NCI-H524 (cell line): ENCODE results near the gene FRMD3.
"Not testable (repeated sequence)": the region's sequence is repeated elsewhere in the genome, so short reads cannot be mapped to it uniquely, and the experiment has no call there.

Experiments
- DNase-seq, 2 experiments: peaks; one replicate each; lab custom pipeline; 2025; lab: John Stamatoyannopoulos, UW

The FRMD3 gene

DNA sequence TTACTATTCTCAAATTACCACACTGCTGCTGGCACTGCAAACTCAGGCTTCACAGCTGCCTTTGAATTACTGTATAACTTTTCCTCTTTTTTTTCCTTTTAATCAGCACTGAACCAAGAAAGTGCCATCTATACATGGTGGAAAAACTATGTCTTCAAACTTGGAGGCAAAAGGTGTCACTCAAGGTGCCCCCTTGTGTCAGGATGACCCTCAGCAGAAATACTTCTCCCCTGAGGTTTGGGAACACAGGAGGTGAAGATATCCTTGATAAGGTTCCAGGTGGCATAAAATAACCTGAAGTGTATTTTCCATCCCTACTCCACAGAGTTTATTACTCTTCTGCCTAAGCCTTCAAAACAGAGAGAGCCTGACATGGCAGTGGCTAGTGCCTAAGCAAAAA lies 14.5 kb downstream of the FRMD3 start:
- DNase-seq: peak in 1 of 2 experiments; percentile 7

DNA sequence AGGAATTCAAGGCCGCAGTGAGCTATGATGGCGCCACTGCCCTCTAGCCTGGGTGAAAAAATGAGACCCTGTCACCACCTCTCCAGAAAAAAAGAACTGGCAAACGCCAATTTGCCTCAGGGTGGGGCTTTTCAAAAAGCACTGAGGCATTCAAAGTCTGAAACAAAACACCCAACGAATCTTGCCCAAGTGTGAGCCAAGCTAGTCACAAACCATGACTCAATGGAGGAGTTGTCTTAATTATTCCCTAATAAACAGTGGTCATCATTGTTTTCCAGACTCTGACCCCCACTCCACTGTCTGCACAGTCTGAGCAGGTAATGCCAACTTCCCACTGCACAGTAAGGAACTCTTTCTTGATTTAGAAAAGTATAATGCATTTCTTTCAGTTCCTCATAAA lies 16.8 kb downstream of the FRMD3 start:
- no peak for DNase-seq

DNA sequence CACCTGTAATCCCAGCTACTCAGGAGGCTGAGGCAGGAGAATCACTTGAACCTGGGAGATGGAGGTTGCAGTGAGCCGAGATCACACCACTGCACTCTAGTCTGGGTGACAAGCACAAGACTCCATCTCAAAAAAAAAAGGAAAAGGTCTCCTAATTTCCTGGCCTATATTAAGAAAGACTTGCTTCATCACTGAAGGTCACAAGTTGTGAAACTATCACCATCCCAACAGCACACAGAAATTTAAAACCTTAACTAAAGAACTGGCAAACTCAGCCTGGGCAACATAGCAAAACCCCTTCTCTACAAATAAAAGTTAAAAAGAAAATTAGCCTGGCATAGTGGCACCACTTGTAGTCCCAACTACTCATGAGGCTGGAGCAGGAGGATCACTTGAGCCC lies 17.2 kb downstream of the FRMD3 start:
- DNase-seq: no peak

GRCh38 chr9:83520292-83520691 lies 17.9 kb downstream of the FRMD3 start:
- DNase-seq: no peak

DNA sequence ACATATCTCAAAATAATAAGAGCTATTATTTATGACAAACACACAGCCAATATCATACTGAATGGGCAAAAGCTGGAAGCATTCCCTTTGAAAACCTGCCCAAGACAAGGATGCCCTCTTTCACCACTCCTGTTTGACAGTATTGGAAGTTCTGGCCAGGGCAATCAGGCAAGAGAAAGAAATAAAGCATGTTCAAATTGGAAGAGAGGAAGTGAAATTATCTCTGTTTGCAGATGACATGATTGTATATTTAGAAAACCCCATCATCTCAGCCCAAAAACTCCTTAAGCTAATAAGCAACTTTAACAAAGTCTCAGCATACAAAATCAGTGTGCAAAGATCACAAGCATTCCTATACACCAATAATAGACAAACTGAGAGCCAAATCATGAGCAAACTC lies 20.2 kb downstream of the FRMD3 start:
- not testable (repeated sequence) for DNase-seq

DNA sequence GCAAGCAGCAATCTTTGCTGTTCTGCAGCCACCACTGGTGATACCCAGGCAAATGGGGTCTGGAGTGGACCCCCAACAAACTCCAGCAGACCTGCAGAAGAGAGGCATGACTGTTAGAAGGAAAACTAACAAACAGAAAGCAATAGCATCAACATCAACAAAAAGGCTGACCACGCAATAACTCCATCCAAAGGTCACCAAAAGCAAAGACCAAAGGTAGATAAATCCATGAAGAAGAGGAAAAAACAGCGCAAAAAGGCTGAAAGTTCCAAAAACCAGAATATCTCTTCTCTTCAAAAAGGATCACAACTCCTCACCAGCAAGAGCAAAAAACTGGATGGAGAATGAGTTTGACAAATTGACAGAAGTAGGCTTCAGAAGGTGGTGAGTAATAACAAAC lies 23.4 kb downstream of the FRMD3 start:
- DNase-seq: no peak

DNA sequence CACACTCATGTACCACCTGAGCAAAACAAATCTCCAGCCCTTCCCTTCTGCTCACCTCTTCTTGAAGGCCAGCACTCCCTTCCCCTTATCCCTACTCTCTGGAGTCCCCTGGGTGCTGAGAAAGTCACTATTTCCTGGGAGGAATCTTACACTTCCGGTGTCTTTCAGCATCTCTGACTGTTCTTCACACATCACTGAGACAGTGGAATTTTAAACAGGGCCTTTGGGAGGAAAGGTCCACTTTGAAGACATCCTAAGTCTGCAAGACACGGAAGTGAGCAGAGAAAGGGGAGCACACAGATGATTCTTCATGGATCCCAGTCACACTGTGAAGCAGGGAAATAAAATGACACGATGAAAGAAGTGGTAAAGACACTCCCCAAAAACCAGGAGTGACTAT lies 25.6 kb downstream of the FRMD3 start:
- no peak for DNase-seq

- no peak for DNase-seq
These were observed 27.1 kb downstream of the FRMD3 start for GRCh38 chr9:83511051-83511450.

DNA sequence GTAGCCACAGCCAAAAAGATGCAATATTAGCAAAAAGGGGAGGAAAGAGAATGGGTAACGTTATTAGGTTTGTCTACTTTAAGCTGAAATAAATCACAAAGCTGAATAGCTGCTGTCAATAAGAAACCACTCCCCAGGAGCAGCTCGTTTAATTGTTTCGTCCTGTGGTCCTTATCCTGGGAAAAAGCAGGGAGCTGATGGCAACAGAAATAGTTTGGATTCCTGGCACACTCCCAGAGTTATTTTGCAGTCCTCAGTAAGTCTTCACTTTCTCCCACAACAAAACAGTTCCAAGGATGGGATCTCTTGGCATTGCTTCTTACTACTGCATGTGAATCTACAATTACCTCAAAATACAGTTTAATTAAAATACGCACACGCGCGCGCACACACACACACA lies 28.8 kb downstream of the FRMD3 start:
- DNase-seq: no peak

- no peak for DNase-seq
These were observed 30.1 kb downstream of the FRMD3 start for GRCh38 chr9:83508067-83508466.

DNA sequence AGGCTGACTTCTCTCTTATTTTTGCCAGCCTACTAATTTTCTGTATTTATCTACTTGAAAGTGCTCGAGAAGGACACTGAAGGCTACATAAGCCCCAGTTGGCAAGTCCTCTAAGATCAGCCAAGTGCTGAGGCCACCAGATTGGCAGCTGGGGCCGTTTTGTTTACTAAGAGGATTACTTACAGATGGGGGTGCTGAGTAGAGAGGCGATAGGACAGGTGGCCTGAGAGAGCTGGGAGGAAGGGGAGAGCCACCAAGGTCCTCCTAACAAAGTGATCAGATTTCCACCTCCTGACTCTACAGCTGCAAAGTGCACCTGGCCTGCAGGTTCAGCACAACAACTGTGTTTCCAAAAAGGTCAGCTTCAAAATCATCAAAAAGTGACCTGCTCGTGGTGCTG lies 32.9 kb downstream of the FRMD3 start:
- DNase-seq: peak; percentile 80 to 92

DNA sequence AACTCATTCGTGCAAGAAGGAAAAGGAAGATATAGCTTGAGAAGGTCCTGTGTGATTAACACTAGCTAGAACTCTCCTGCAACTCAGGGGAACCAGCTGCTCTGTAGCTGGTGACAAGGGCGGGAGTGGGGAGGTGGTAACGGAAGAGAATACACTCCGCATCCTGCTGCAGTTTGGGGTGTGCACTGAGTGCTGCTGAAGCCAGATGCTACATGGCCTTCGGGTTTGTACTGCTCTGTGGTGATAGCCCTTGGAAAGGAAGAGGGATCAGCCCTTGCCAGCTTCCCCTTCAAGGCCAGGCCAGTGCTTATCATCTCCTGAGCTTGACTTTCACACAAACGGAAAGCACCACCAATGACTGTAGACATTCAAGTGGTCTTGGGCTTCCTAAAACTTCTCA lies 34.3 kb downstream of the FRMD3 start:
- DNase-seq: peak in 1 of 2 experiments; percentile 28

- no peak for DNase-seq
These were observed 36.6 kb downstream of the FRMD3 start for GRCh38 chr9:83501565-83501964.

DNA sequence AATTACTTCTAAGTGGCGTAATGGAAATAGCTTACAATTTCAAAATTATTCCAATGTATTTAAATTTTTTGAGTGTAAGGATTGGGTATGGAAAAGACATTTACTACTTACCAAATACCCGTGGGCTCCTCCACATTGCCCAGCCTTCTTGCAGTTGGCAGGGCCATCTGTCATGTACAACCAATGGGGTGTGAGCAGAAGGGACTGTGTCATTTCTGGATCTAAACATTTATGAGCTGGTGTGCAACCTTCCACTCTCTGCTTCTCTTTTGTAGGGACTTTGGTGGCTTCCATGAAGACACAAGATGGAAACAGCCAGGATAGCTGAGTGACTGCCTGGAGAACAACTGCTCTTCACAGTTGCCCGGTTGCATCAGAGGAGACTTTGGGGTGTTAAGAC lies 40.8 kb downstream of the FRMD3 start:
- peak in 1 of 2 experiments; percentile 22 for DNase-seq

DNA sequence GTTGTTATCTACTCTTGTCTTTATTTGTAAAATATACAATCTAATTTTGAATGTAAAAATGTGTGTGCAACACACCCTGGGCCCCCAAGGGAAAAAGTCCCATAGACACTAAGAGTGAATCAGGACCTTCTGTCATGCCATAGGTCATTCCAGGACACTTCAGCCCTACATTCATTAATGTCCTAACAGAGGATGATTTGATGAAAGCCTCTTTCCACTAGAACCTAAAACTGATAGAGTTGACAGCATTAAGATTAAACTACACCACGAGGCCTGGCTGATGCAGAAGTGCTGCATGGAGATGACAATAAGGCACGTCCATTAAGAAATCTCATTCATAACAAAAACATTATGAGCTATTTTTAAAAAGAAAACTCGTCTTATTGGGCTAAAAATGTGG lies 46.2 kb downstream of the FRMD3 start:
- DNase-seq: no peak

DNA sequence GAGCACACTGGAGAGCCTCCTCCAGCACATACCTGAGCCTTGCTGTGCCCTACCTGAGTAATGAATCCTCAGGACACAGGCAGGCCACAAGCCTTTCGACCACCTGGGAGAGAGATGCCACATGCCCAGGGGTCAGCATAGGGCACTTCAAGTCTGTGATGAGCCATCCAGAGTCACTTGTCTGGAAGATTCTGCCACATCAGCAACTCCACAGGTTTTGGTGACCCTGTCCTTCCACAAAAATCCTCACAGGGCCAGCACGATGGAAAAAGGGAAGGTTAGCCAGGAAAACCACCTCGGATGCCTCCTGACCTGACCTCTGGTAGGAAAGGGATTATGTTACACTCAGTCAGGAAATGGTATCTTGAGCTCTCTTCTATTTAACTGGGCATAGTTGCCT lies 46.8 kb downstream of the FRMD3 start:
- no peak for DNase-seq

DNA sequence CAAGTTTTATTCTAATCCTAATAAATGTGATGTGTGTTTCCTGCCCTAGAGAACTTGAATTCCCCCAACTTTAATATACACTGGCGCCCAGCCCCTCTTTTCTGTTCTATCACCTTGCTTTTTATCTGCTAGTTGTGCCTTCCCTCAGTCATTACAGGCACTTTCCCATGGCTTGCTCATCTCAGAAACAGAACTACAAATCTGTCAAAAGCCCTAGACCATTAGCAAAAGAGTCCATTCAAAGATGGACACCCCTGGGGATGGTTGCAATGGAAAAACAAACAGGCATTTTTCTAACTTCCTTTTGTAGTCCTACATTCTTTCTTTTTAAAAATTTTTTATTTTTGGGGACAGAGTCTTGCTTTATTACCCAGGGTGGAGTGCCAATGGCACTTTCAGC lies 48.2 kb downstream of the FRMD3 start:
- no peak for DNase-seq

GRCh38 chr9:83484990-83485389 lies 53.2 kb downstream of the FRMD3 start:
- no peak for DNase-seq

DNA sequence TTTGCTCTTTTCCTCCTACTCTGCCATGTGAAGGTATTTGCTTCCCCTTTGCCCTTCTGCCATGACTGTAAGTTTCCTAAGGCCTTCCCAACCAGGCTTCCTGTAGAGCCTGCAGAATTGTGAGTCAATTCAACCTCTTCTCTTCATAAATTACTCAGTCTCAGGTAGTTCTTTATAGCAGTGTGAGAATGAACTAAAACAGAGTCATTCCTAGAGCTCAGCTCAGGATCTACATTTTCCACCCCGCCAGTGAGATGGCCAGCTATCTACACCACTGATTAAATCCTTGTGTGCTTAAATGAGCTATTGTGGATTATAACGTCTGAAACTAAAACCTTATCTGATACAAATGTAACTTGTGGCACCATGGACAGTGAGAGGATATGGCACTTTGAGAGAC lies 55.0 kb downstream of the FRMD3 start:
- DNase-seq: no peak

DNA sequence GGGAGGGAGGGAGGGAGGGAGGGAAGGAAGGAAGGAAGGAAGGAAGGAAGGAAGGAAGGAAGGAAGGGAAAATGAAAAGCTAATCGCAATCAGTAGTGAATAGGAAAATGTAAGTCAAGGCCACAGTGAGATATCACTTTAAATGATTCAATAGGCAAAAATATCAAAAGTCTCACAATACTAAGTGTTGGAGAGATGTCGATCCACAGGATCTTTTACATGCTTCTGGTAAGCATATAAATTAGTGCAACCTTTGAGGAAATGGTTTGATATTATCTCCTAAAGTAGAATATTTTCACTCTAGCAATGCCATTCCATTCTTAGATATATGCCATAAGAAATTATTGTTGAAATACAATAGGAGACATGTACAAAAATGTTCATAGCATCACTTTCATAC lies 58.4 kb downstream of the FRMD3 start:
- no peak for DNase-seq

GRCh38 chr9:83477571-83477970 lies 60.6 kb downstream of the FRMD3 start:
- no peak for DNase-seq

DNA sequence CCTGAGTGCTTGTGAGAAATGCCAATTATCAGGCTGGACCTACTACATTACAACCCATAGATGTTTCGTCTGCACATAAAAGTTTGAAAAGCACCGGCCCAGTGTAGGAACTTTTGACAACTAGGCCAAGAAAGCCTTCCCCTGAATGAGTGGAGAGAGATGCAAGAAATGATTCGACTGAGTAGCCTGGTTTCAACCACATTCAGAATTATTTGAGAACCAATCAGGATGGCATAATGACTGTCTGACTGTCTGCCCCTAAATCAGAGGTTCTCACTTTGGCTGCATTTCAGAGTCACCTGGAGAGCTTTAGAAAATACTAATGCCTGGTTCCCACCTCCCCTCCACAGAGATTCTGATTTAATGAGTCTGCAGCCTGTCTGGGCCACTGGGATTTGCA lies 61.1 kb downstream of the FRMD3 start:
- no peak for DNase-seq

DNA sequence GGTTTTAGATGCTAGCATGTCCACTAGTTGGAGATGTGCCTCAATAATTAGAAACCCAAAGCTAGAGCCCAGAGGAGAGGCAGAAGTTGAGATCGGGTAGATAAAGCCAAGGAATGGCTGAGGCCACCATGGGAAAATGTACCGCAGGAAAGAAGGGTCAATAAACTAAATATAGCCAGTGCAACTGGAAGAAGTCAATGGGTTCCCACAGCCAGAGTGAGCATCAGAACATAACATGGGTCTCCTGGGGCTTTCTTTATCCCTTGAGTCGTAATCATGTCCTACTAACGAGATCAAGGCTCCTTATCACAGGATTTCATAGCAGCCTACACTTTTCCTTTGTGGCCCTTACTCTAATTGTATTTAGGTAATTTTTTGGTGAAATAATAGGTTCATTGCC lies 61.7 kb downstream of the FRMD3 start:
- DNase-seq: no peak

DNA sequence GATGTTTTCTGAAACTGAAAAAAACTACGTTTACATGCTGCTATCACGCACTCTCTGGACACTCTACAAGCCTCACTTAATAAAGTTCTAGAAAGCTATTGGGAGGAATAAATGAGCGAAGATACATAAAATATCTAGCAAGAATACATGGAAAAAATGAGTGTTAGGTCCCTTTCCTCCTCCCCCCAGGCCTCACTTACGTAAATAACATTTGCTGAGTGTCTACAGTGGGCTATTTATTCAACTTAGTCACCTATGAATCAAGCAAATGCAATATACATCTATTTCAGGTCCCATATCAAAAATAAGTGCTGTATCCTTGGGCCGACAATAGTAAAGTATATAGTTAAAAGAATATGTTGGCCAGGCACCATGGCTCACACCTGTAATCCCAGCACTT lies 62.5 kb downstream of the FRMD3 start:
- no peak for DNase-seq

DNA sequence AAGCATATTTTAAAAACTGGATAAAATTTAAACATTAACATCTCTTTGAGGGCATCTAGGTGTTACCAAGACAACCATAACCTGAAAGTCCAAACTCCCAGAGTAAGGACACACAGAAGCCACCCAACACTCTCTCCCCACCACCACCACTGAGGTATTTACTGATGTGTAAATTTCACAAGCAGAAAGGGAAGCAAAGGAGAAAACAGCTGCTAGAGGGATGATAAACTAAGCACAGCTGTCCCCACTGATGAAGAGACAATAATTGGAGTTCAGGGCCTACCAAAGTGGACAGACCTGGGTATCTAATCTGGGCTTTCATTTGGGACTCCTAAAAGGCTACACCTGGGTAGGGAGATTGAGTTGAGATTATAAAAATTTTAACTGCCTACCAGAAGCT lies 63.6 kb downstream of the FRMD3 start:
- no peak for DNase-seq
